ENCODE data around the gene TBC1D10A.

Gene TBC1D10A

DNA sequence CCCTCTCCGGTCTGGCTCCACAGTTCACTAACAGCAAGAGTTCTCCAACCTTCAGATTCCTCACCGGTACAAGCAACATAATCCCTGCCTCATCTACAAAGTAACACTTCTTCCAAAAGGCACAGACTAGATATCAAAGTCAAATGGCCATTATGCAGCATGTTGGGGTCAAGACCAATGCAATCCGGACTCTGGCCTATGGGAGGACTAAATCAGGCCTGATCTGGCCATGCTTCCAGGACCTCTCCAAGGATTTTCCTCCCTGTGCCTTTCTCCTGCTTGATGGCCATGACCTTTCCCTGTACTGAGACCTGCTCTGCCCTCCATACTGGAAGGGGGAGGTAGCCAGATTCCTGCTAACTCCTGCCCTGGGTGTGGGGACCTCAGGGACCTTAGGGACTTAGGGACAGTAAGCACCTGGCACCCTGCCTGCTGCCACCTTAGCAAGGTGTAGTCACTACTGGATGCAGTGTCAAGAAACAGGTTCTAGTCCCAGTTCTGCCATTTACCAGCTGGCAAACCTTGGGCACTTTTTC is 6.7 kb downstream of the TBC1D10A start:
- no peak for FAIRE-seq

DNA sequence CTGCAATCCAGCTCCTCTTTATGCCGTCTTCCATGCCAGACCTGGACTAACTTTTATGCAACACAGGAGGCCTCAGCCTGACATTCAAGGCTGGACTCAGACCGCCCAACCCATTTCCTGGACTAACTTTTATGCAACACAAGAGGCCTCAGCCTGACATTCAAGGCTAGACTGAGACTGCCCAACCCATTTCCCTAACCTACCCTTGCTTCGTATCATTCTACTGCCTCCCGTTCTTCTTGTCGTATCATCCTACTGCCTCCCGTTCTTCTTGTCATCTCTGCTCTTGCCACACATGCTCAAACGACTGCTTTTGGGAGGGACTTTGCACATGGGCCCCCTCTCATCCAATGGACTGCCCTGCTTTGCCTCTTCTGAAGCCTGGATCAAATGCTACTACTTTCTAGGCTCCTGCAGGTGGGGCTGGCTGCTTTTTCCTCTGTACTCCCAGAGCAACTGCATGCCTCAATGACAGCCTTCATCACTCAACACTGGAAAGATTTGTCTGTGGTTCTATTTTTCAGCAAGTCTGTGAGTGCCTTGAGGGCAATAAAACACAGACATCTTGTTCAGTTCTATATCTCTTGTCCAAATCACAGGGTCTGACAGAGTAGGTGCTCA is 7.8 kb downstream of the TBC1D10A start:
- no peak for FAIRE-seq

DNA sequence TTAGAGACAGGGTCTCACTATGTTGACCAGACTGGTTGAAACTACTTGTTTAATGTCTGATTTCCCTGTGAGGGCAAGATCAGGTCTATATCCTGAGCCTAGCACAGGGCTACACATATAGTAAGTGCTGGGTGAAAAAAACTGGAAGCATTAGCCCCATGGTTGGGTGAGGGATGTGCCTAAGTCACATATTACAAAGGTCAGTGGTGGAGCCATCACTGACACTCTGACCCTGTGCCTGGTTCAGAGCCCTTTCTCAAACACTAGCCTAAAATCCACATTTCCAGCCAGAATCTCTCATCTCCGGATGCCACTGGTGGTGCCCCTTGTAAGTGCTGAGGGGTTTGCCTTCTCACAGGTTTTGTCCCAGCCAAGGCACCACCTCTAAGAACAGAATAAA is 9.0 kb downstream of the TBC1D10A start:
- no peak for FAIRE-seq

DNA sequence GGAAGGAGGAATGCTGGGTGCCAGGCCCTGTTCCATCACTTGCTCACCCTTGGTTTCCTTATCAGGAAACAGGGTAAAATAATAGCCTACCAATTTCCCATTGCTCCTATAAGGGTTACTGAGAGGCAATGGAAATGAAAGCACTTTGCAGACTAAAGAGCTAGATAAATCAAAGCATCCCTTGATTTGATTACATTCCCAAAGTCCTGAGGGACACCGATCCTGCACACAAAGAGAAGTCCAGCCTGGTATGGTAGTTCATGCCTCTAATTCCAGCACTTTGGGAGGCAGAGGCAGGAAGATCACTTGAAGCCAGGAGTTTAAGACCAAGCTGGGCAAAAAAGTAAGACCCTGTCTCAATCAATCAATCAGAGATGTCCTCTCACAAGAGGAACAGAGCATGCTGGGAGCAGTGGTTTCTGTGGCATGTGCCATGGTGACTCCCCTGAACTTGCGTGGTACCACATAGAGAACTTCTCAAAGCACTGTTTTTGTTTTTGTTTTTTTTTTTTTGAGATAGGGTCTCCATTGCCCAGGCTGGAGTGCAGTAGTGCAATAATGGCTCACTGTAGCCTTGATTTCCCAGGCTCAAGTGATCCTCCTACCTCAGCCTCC is 10.7 kb downstream of the TBC1D10A start:
- FAIRE-seq = no peak

DNA sequence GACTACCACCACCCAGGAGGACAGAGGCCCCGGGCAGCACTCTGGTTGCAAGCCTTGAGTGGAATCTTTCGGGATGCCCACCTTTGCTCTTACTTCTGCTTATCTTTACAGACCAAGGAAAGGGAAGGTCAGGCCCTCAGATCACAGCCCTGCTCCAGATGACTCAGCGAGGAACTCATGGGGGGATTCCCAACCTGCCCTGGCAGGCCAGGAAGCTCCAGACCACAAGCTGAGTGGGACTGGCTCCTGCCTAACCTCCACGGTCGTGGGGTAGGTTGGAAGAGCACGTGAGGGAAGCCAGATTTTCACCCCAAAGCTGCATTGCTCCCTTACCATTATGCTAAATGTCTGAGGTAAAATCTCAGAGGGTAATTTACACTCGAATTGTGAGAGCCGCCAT is 11.8 kb downstream of the TBC1D10A start:
- FAIRE-seq = no peak

- FAIRE-seq = no peak
Measured at GRCh38 chr22:30313527-30314363, 13.0 kb downstream of the TBC1D10A start.

DNA sequence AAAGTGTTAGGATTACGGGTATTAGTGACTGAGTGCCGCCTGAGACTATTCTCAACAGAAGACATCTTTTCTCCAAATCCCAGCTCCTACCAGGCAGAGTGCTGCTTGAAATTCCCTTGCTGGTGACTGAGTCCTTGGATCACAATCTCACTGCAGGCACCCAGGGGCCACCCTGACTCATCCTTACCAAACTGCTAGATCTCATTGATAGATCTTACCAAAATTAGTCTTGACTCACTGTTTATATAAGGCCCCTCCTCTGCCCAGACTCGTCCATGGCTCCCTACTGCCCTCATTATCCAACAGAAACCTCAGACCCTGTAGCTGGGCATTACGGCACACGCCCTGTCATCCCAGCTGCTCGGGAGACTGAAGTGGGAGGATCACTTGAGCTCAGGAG is 14.7 kb downstream of the TBC1D10A start:
- no peak for FAIRE-seq

GRCh38 chr22:30310881-30311771 is 15.6 kb downstream of the TBC1D10A start:
- no peak for FAIRE-seq

- FAIRE-seq = no peak
Measured at GRCh38 chr22:30309951-30310741, 16.6 kb downstream of the TBC1D10A start.

- FAIRE-seq = no peak
Measured at GRCh38 chr22:30308518-30309230, 18.1 kb downstream of the TBC1D10A start.

- FAIRE-seq = no peak
Measured at GRCh38 chr22:30308093-30308492, 18.6 kb downstream of the TBC1D10A start.

DNA sequence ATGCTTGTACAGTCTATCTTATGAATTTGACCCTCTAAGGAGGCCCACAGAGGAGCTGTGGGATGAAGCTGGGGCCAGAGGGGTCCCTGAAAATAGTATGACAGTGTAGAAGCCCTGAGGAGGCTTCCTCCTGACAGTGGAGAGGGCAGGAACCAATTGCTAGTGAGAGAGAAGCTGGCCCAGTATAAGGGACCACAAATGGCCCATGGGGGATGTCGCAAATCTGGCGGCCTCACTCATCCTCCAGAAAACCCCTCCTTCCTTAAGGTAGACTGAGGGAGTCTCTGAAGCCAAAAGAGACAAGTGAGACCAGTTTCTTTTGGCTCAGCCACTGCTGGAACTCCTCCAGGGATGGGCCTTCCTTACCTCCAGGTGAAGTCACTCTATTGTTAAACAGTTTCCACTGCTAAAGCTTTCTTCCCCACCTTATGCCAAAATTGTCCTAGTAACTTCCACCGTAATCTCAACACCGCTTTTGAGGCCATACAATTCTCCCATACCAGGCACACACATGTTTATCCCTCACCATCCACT is 19.6 kb downstream of the TBC1D10A start:
- no peak for FAIRE-seq

DNA sequence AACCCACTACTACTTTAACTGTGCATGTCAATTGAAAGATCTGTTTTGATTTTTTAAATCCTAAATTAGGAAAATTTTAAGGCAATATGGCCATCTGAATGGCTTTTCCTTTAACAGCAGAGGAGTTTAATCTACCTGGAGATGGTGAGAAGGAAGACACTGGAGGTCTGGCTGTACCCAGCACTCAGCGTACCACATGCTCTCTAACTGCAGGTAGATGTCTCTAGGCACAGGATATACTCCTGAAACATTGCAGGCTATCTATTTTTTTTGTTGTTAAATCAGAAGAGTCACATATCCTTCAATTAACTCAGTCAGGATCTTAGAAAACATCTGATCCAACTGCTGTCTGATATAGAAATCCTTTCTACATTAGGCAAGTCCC is 20.1 kb downstream of the TBC1D10A start:
- no peak for FAIRE-seq

DNA sequence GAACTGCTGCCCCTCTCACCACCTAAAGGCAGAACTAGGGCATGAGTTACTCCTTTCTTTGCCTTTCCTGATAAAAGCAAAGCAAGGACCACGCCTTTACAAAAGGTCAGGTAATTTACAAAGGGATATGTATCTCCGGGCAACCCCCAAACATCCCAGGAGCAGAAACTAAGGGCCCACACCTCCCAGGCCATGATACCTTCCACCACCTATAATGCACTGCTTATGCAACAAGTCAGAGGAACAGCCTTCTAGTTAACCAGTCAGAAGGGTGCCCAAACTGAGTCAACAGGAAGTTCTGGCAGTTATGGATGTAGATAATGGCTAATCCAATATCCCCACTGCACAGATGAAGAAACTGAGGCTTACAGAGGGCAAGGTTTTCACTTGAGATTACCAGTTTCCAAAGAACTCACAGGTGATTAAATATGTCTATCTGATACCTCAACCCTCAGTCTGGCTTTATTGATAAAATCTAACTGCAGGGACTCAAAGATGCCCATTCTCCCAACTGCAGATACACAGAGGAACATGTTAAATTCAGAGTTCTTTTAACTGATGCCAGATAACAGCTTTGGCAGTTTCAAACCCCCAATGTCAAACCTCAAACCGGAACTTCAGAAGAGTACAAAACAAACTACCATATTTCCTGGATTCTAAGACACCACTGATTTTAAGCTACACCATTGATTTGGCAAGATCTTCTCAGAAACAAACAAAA is 20.7 kb downstream of the TBC1D10A start:
- FAIRE-seq = no peak

DNA sequence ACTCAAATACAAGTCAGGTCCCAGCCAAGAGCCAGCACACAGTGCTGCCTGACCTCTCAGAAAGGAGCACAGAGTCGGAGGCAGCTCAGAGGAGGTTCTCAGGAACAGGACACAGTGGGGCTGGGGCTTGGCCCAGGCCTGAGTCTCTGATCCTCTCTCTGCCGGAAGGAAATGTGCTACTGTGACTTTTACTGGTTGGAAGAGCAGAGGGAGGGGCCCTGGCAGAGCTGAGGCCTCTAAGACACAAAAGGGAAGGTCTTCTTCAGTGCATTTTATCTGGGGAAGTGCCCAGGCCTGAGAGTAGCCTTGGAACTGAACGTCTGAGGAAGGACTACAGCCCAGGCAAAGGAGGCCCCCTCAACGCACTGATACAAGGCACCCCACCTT is 21.2 kb downstream of the TBC1D10A start:
- FAIRE-seq = no peak

DNA sequence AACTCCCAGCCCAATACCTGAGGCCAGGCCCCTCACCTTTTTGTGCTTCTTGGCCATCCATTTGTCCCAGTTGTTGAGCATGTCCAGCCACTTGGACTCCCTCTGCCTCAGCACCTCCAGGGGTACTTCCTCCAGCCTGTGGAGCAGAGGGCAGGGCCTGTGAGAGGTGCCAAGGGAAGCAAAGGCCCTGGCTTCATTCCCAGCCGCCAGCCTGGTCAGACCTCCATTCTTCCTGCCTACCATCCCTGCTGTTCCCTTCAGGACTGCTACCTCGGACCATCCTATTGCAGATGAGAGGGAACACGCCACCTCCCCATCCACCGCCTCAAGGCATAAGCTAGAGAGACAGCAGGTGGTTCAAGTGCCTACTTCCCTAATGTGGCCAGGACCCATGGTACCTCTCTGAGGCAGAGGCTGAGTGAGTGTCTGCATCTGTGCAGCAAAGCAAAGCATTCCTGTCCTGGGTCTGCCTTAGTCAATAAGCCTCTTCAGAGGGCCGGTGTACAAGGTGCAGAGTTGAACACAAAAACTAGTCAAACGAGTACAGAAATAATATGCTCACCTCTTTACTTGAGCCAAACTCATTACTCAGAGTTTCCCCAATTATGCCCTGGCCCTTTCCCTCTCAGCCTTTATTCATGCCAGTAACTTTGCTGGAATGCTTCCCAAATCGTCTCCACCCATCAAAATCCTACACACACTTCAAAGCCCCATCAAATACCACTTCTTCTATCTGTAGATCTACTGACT is 22.1 kb downstream of the TBC1D10A start:
- no peak for FAIRE-seq

DNA sequence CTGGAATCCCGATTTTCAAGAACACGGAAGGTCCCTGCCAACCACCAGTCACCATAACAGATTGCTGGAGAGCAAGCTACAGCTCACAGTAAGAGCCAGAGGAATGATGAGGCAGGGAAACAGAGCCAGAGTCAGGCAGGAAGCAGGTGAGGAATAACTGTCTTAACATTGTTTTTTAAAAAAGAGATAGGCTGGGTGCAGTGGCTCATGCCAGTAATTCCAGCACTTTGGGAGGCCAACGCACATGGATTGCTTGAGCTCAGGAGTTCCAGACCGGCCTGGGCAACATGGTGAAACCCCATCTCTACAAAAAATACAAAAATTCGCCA is 24.0 kb downstream of the TBC1D10A start:
- no peak for FAIRE-seq

- FAIRE-seq = no peak
Measured at GRCh38 chr22:30301995-30302809, 24.5 kb downstream of the TBC1D10A start.

- no peak for FAIRE-seq
Measured at GRCh38 chr22:30299322-30299721, 27.4 kb downstream of the TBC1D10A start.

Measured in TTC549 (cell line).